ENCODE results near the gene NEB.
"Not testable (repeated sequence)": the region's sequence is repeated elsewhere in the genome, so short reads cannot be mapped to it uniquely, and the experiment has no call there.

NEB gene

GRCh38 chr2:151688719-151689118, 45.6 kb downstream of the NEB start:
- DNase-seq: no peak

- no peak for DNase-seq
These were observed 51.7 kb downstream of the NEB start for GRCh38 chr2:151682459-151683003.

- no peak for DNase-seq
These were observed 53.2 kb downstream of the NEB start for GRCh38 chr2:151681051-151681450.

GRCh38 chr2:151679994-151680393, 54.3 kb downstream of the NEB start:
- DNase-seq: no peak

- no peak for DNase-seq
These were observed 55.4 kb downstream of the NEB start for GRCh38 chr2:151678849-151679248.

GRCh38 chr2:151673016-151673415, 61.3 kb downstream of the NEB start:
- no peak for DNase-seq

GRCh38 chr2:151672277-151672676, 62.0 kb downstream of the NEB start:
- no peak for DNase-seq

GRCh38 chr2:151670846-151671597, 63.3 kb downstream of the NEB start:
- no peak for DNase-seq

GRCh38 chr2:151670346-151670745, 63.9 kb downstream of the NEB start:
- no peak for DNase-seq

- no peak for DNase-seq
These were observed 64.6 kb downstream of the NEB start for GRCh38 chr2:151669585-151670081.

GRCh38 chr2:151668737-151669136, 65.5 kb downstream of the NEB start:
- no peak for DNase-seq

GRCh38 chr2:151665959-151666358, 68.3 kb downstream of the NEB start:
- no peak for DNase-seq

GRCh38 chr2:151664520-151664919, 69.8 kb downstream of the NEB start:
- DNase-seq: no peak

- DNase-seq: no peak
These were observed 72.7 kb downstream of the NEB start for GRCh38 chr2:151661625-151662024.

- DNase-seq: no peak
These were observed 76.2 kb downstream of the NEB start for GRCh38 chr2:151658081-151658480.

- no peak for DNase-seq
These were observed 76.6 kb downstream of the NEB start for GRCh38 chr2:151657667-151658076.

- DNase-seq: no peak
These were observed 78.4 kb downstream of the NEB start for GRCh38 chr2:151655663-151656398.

GRCh38 chr2:151654891-151655290, 79.4 kb downstream of the NEB start:
- no peak for DNase-seq

- no peak for DNase-seq
These were observed 80.2 kb downstream of the NEB start for GRCh38 chr2:151654085-151654484.

GRCh38 chr2:151651274-151651673, 83.0 kb downstream of the NEB start:
- no peak for DNase-seq

GRCh38 chr2:151650456-151650855, 83.8 kb downstream of the NEB start:
- no peak for DNase-seq

GRCh38 chr2:151649966-151650365, 84.3 kb downstream of the NEB start:
- no peak for DNase-seq

- DNase-seq: no peak
These were observed 84.9 kb downstream of the NEB start for GRCh38 chr2:151649400-151649799.

- DNase-seq: not testable (repeated sequence)
These were observed 87.8 kb downstream of the NEB start for GRCh38 chr2:151646512-151646911.
